Keratinocyte (primary cell): ENCODE results near the gene NXN.

Experiments
- CTCF ChIP-seq, 3 experiments: IDR thresholded peaks in 1 of 3; conservative IDR thresholded peaks in 1 of 3; optimal IDR thresholded peaks in 1 of 3; 2 replicates in 2 of 3; 3 replicates in 1 of 3; pipeline versions ENCODE3 to v1.5.1; 2011; ENCODE audit warnings: low read length in 3 of 3, mild to moderate bottlenecking in 3 of 3, moderate library complexity in 2 of 3, control low read depth in 1 of 3, inconsistent platforms in 1 of 3; ENCODE audit not compliant: insufficient read depth in 2 of 3; ENCODE audit errors: extremely low read depth in 1 of 3
- EZH2 ChIP-seq: IDR thresholded peaks from one replicate; pipeline ENCODE4 v1.6.1; 2012; ENCODE audit warnings: inconsistent platforms, mild to moderate bottlenecking, low read length, moderate library complexity

- no peak for TF ChIP-seq CTCF (optimal IDR thresholded peaks at IDR 0.05 in 1 of 3, IDR thresholded peaks at IDR 0.05 in 1 of 3, conservative IDR thresholded peaks at IDR 0.05 in 1 of 3; ENCODE audit: extremely low read depth in 1 of 3, insufficient read depth in 2 of 3, low read length in 3 of 3)
- no peak for TF ChIP-seq EZH2
Observed at GRCh38 chr17:798246-798645, 181.3 kb downstream of the NXN start.
